SIG-M5 (cell line): ENCODE results near the gene YPEL2.
A peak's percentile ranks its signal among the peaks of the same experiment; 100 is the strongest.

ENCODE experiments used
- DNase-seq: peaks from one replicate; lab custom pipeline; 2025; lab: John Stamatoyannopoulos, UW

YPEL2 gene

GRCh38 chr17:59330053-59330942 lies 1.2 kb upstream of the YPEL2 start:
- no peak for DNase-seq

- DNase-seq, result no peak
Measured at GRCh38 chr17:59331929-59332748, 684 bp downstream of the YPEL2 start.

GRCh38 chr17:59332749-59333377 lies 1.4 kb downstream of the YPEL2 start:
- no peak for DNase-seq

- no peak for DNase-seq
Measured at GRCh38 chr17:59333836-59334235, 2.4 kb downstream of the YPEL2 start.

GRCh38 chr17:59335685-59336084 lies 4.2 kb downstream of the YPEL2 start:
- DNase-seq, result no peak

- no peak for DNase-seq
Measured at GRCh38 chr17:59337741-59338299, 6.4 kb downstream of the YPEL2 start.

- no peak for DNase-seq
Measured at GRCh38 chr17:59338498-59338897, 7.0 kb downstream of the YPEL2 start.

GRCh38 chr17:59341922-59342321 lies 10.5 kb downstream of the YPEL2 start:
- DNase-seq, result no peak

GRCh38 chr17:59342681-59343131 lies 11.3 kb downstream of the YPEL2 start:
- no peak for DNase-seq

- no peak for DNase-seq
Measured at GRCh38 chr17:59345476-59345875, 14.0 kb downstream of the YPEL2 start.

GRCh38 chr17:59346341-59346740 lies 14.9 kb downstream of the YPEL2 start:
- no peak for DNase-seq

- no peak for DNase-seq
Measured at GRCh38 chr17:59346876-59347407, 15.5 kb downstream of the YPEL2 start.

- DNase-seq, result peak; percentile 30
Measured at GRCh38 chr17:59347975-59348391, 16.5 kb downstream of the YPEL2 start.

- no peak for DNase-seq
Measured at GRCh38 chr17:59349178-59349577, 17.7 kb downstream of the YPEL2 start.

GRCh38 chr17:59353106-59353854 lies 21.8 kb downstream of the YPEL2 start:
- no peak for DNase-seq

- DNase-seq, result no peak
Measured at GRCh38 chr17:59353936-59354755, 22.7 kb downstream of the YPEL2 start.

GRCh38 chr17:59355030-59355701 lies 23.7 kb downstream of the YPEL2 start:
- no peak for DNase-seq

GRCh38 chr17:59355702-59356325 lies 24.4 kb downstream of the YPEL2 start:
- DNase-seq, result no peak

GRCh38 chr17:59356543-59357218 lies 25.2 kb downstream of the YPEL2 start:
- no peak for DNase-seq
